Lower lobe of right lung (tissue), 2 donors: Measurements from ENCODE around the gene TMEM91. TPM values are rescaled to one million over a fixed set of nuclear protein-coding genes. Genes with fewer than 3 reads are reported as not detected.

Experiments used
- ATAC-seq, 2 donors: fragments of 200-7000 bp; cut with Tn5 transposase; one replicate each; pipeline ENCODE4 v1.9.1; 2020 to 2022; ENCODE audit warnings: mild to moderate bottlenecking in 2 of 2, moderate library complexity in 2 of 2
- DNase-seq: peaks from one replicate; pipeline ENCODE4 v3.0.0-alpha.2; 2020
- H3K27ac ChIP-seq: fragments of 200-600 bp; one replicate; pipeline ENCODE4 v1.8.0; 2022
- H3K27me3 ChIP-seq: fragments of 200-600 bp; one replicate; pipeline ENCODE4 v1.8.0; 2022; ENCODE audit warnings: low read depth
- H3K36me3 ChIP-seq: fragments of 200-600 bp; one replicate; pipeline ENCODE4 v1.8.0; 2022; ENCODE audit warnings: mild to moderate bottlenecking
- H3K4me1 ChIP-seq: fragments of 200-600 bp; one replicate; pipeline ENCODE4 v1.8.0; 2022
- H3K4me3 ChIP-seq: fragments of 200-600 bp; one replicate; pipeline ENCODE4 v1.8.0; 2022; ENCODE audit warnings: mild to moderate bottlenecking
- H3K9me3 ChIP-seq: fragments of 200-600 bp; one replicate; pipeline ENCODE4 v1.8.0; 2022
- CTCF ChIP-seq: fragments of 200-600 bp; IDR thresholded peaks from one replicate; pipeline ENCODE4 v1.8.0; 2022; ENCODE audit warnings: antibody characterized with exemption, mild to moderate bottlenecking
- intact Hi-C: fragments of 100-400 bp; cut with DNase I; formaldehyde crosslinking; loops from one replicate; pipeline ENCODE4 v1.11.0; 2022
- total RNA-seq: library from RNA; stranded (reverse); fragmentation: NEBNext Ultra II Directional; extraction: Animal tissue kit (Norgen Biotek cat#: 25700); gene quantifications from one replicate; pipeline ENCODE4 v1.2.1, GENCODE V29; 2021
- donor health status: DM: no; HTN: yes; CAD: no; lungs with severe emphysema.

TMEM91 gene
- total RNA-seq, 1 donor from 2014 or later, result 29.8 TPM

DNA sequence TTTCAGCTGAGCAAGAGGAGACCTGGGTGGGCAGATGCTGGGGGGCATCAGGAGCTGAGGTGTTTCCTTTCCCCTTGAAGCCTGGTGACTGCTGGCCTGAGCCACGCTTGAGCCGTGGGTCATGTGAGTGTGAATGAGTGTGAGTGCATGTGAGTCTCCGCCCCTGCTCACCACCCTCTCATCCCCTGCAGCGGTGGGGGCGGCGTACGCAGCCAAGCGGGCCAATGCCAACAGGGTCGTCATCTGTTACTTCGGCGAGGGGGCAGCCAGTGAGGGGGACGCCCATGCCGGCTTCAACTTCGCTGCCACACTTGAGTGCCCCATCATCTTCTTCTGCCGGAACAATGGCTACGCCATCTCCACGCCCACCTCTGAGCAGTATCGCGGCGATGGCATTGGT is 45.6 kb downstream of the TMEM91 start:
- peaks cover 66% of the 10 kb centered on the region for H3K4me1 ChIP-seq
- intact Hi-C loops, result no loop called here
- no peak overlapping the region for H3K4me3 ChIP-seq
- ATAC-seq, result no peak
- TF ChIP-seq CTCF, result no peak
- no peaks in the 10 kb centered on the region for H3K9me3 ChIP-seq
- H3K27ac ChIP-seq, result no peak overlapping the region
- H3K36me3 ChIP-seq, result peaks cover 85% of the 10 kb centered on the region
- no peak for DNase-seq
- no peaks in the 10 kb centered on the region for H3K27me3 ChIP-seq

DNA sequence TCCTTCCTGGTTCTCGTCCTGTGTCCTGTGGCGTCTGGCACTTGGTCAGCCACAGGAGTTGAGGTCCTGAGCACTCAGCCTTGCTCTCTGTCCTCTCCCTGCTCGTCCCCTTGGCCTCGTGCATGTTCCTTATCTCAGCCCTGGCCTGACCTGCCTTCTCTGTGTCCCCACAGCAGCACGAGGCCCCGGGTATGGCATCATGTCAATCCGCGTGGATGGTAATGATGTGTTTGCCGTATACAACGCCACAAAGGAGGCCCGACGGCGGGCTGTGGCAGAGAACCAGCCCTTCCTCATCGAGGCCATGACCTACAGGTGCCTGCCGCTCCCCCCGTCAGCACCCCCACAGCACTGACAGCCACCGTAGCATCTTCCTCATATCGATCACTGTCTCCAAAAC is 46.1 kb downstream of the TMEM91 start:
- no peak for TF ChIP-seq CTCF
- H3K27me3 ChIP-seq, result no peaks in the 10 kb centered on the region
- H3K36me3 ChIP-seq, result peaks cover 81% of the 10 kb centered on the region
- H3K4me3 ChIP-seq, result no peak overlapping the region
- H3K27ac ChIP-seq, result no peak overlapping the region
- DNase-seq (no peak), ATAC-seq (no peak)
- intact Hi-C loops, result no loop called here
- peaks cover 69% of the 10 kb centered on the region for H3K4me1 ChIP-seq
- no peaks in the 10 kb centered on the region for H3K9me3 ChIP-seq

DNA sequence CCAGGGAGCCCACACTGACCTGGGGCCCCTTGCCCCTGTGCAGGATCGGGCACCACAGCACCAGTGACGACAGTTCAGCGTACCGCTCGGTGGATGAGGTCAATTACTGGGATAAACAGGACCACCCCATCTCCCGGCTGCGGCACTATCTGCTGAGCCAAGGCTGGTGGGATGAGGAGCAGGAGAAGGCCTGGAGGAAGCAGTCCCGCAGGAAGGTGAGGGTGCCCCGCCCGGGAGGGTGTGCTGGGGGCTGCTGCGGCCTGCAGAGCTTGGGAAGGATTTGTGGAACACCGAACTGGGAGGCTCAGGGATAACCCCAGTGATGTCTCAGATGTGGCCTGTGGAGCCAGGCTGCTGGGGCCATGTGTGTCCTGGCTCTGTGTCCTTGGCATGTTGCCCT is 46.6 kb downstream of the TMEM91 start:
- TF ChIP-seq CTCF, result no peak
- H3K27ac ChIP-seq, result no peak overlapping the region
- DNase-seq (no peak), ATAC-seq (no peak)
- H3K27me3 ChIP-seq, result no peaks in the 10 kb centered on the region
- peaks cover 71% of the 10 kb centered on the region for H3K4me1 ChIP-seq
- H3K36me3 ChIP-seq, result peaks cover 80% of the 10 kb centered on the region
- intact Hi-C loops, result no loop called here
- no peak overlapping the region for H3K4me3 ChIP-seq
- no peaks in the 10 kb centered on the region for H3K9me3 ChIP-seq

- Histone ChIP-seq H3K4me1 (peaks cover 77% of the 10 kb centered on the region), H3K27me3 (no peaks in the 10 kb centered on the region), H3K36me3 (peaks cover 64% of the 10 kb centered on the region), H3K9me3 (no peaks in the 10 kb centered on the region), H3K4me3 (peak overlapping the region; percentile 70), H3K27ac (peak overlapping the region; percentile 88)
- ATAC-seq, result peak; percentile 2 to 15
- no peak for TF ChIP-seq CTCF
- intact Hi-C loops, result no loop called here
- peak; percentile 74 for DNase-seq
These were observed 48.2 kb downstream of the TMEM91 start for GRCh38 chr19:41424335-41425173.

- TF ChIP-seq CTCF, result no peak
- ATAC-seq (no peak), DNase-seq (peak; percentile 51)
- peak overlapping the region; percentile 88 for H3K27ac ChIP-seq
- peak overlapping the region; percentile 70 for H3K4me3 ChIP-seq
- peaks cover 56% of the 10 kb centered on the region for H3K36me3 ChIP-seq
- no peaks in the 10 kb centered on the region for H3K27me3 ChIP-seq
- peaks cover 68% of the 10 kb centered on the region for H3K4me1 ChIP-seq
- no peaks in the 10 kb centered on the region for H3K9me3 ChIP-seq
- intact Hi-C loops, result no loop called here
These were observed 49.1 kb downstream of the TMEM91 start for GRCh38 chr19:41425174-41426115.
